Activated T-cell treated with anti-CD3 and anti-CD28 coated beads for 24 hours (primary cell): Measurements from ENCODE around the gene MDM4.

ENCODE experiments used
- DNase-seq: peaks from one replicate; pipeline ENCODE4 v3.0.0-alpha.2; 2020; ENCODE audit warnings: low read depth

The MDM4 gene

GRCh38 chr1:204578867-204579664 is 62.9 kb downstream of the MDM4 start:
- DNase-seq: peak; percentile 10

- no peak for DNase-seq
Measured at GRCh38 chr1:204579681-204580080, 63.5 kb downstream of the MDM4 start.

GRCh38 chr1:204580862-204581261 is 64.7 kb downstream of the MDM4 start:
- DNase-seq: no peak

- no peak for DNase-seq
Measured at GRCh38 chr1:204581759-204582158, 65.6 kb downstream of the MDM4 start.

- no peak for DNase-seq
Measured at GRCh38 chr1:204583909-204584632, 67.9 kb downstream of the MDM4 start.

GRCh38 chr1:204584699-204585372 is 68.6 kb downstream of the MDM4 start:
- DNase-seq: no peak

- no peak for DNase-seq
Measured at GRCh38 chr1:204587621-204588020, 71.4 kb downstream of the MDM4 start.

- DNase-seq: no peak
Measured at GRCh38 chr1:204588826-204589225, 72.6 kb downstream of the MDM4 start.

GRCh38 chr1:204589409-204590038 is 73.3 kb downstream of the MDM4 start:
- no peak for DNase-seq

- no peak for DNase-seq
Measured at GRCh38 chr1:204591473-204592090, 75.4 kb downstream of the MDM4 start.

- DNase-seq: no peak
Measured at GRCh38 chr1:204592246-204592948, 76.2 kb downstream of the MDM4 start.

GRCh38 chr1:204598319-204598969 is 82.2 kb downstream of the MDM4 start:
- no peak for DNase-seq

- no peak for DNase-seq
Measured at GRCh38 chr1:204599098-204599497, 82.9 kb downstream of the MDM4 start.

GRCh38 chr1:204599596-204599995 is 83.4 kb downstream of the MDM4 start:
- no peak for DNase-seq

- no peak for DNase-seq
Measured at GRCh38 chr1:204600203-204600602, 84.0 kb downstream of the MDM4 start.

GRCh38 chr1:204600968-204601367 is 84.8 kb downstream of the MDM4 start:
- DNase-seq: no peak

- no peak for DNase-seq
Measured at GRCh38 chr1:204602111-204602579, 85.9 kb downstream of the MDM4 start.

GRCh38 chr1:204602871-204603542 is 86.8 kb downstream of the MDM4 start:
- no peak for DNase-seq

GRCh38 chr1:204605791-204606190 is 89.6 kb downstream of the MDM4 start:
- no peak for DNase-seq
